ENCODE data around the gene PIBF1. TPM values are rescaled to one million over a fixed set of nuclear protein-coding genes. Genes with fewer than 3 reads are reported as not detected.
"Not testable (repeated sequence)": the region's sequence is repeated elsewhere in the genome, so short reads cannot be mapped to it uniquely, and the experiment has no call there.

Gene PIBF1
- total and polyA plus RNA-seq, 2 of the 4 experiments (the other 2 are of a cell fraction) = 5.1 to 13.3 TPM

DNA sequence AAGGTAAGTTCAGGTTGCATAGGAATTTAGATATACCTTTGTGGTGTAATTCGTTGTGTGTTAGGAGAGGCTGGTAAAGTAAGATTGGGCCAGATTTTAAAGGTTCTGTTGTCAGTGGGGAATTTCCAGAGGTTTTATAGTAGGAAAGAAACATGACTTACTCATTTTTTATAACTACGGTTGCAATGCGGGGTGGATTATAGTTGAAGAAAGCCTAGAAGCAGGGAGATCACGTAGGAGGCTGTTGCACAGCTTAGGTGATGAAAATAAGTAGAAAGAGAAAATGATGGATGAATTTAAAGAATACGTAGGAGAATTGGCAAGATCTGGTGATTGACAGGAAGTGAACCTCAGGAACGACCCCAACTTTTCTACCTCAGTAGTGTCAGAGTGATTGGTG, 61.1 kb downstream of the PIBF1 start:
- Histone ChIP-seq H4K8ac (ENCODE audit: low read depth in 2 of 2, low read length in 2 of 2) (no peak overlapping the region), H3K14ac (replicated peaks; ENCODE audit: low read depth, low read length) (no peak overlapping the region), H2AFZ (replicated peaks; ENCODE audit: low read length, poor library complexity) (no peak overlapping the region), H2AK9ac (replicated peaks; ENCODE audit: low read depth, low read length, poor library complexity) (no peak overlapping the region), H3K27ac (ENCODE audit: insufficient read depth, low read length) (no peak overlapping the region), H3K4me2 (ENCODE audit: low read depth, low read length) (no peak overlapping the region), H3K9ac (ENCODE audit: low read depth, low read length) (no peak overlapping the region), H3K18ac (ENCODE audit: low read depth, low read length) (no peak overlapping the region), H3K9me1 (ENCODE audit: insufficient read depth, low read length) (no peaks in the 10 kb centered on the region), H3K9me3 (ENCODE audit: control insufficient read depth, insufficient read depth, low read length) (no peaks in the 10 kb centered on the region), H2BK120ac (ENCODE audit: low read depth, low read length) (no peak overlapping the region), H2BK5ac (ENCODE audit: low read depth, low read length, poor library complexity, severe bottlenecking) (no peak overlapping the region), H2AK5ac (ENCODE audit: low read depth, low read length) (no peak overlapping the region), H4K5ac (ENCODE audit: low read depth, low read length) (no peak overlapping the region), H3K23ac (ENCODE audit: low read depth, low read length) (no peak overlapping the region), H3K36me3 (ENCODE audit: control insufficient read depth, insufficient read depth, low read length) (peaks cover 8% of the 10 kb centered on the region), H4K91ac (ENCODE audit: insufficient read depth, low read depth, low read length) (no peak overlapping the region), H3K79me1 (ENCODE audit: low read depth in 1 of 2, low read length in 2 of 2) (no peaks in the 10 kb centered on the region), H2BK20ac (ENCODE audit: low read depth, low read length) (no peak overlapping the region), H4K20me1 (ENCODE audit: insufficient read depth, low read length) (no peaks in the 10 kb centered on the region), H3K4me1 (ENCODE audit: control insufficient read depth, insufficient read depth, low read length) (no peaks in the 10 kb centered on the region), H3K27me3 (ENCODE audit: control insufficient read depth, insufficient read depth, low read length) (no peaks in the 10 kb centered on the region), H3K56ac (ENCODE audit: extremely low read depth, insufficient read depth, low read length) (no peak overlapping the region), H3K4me3 (ENCODE audit: insufficient read depth, low read depth, low read length) (no peak overlapping the region), H3K4ac (ENCODE audit: low read depth, low read length) (no peak overlapping the region), H2BK15ac (ENCODE audit: low read depth, low read length) (no peak overlapping the region)
- CTCF ChIA-PET = no interaction called here
- dilution Hi-C loops (cut with HindIII; ENCODE audit: low sequenced_read_pairs, unreplicated experiment) (no loop called here), intact Hi-C loops (cut with micrococcal nuclease) (no loop called here), in situ Hi-C loops (cut with MboI; ENCODE audit: low sequenced_read_pairs) (no loop called here)
- ATAC-seq (ENCODE audit: low read depth) (no peak), DNase-seq (no peak)
- no TSS peak for BruUV-seq (replicated peaks)
- POLR2A ChIA-PET (ENCODE audit: unreplicated experiment) = no interaction called here
- TF ChIP-seq POLR2A (IDR thresholded peaks at IDR 0.05; ENCODE audit: low read depth, low read length) = no peak
- TF ChIP-seq CEBPB (IDR thresholded peaks at IDR 0.05; ENCODE audit: low read depth, low read length) = no peak
- no peak for TF ChIP-seq BHLHE40 (IDR thresholded peaks at IDR 0.05; ENCODE audit: low read depth, low read length)
- no peak for TF ChIP-seq ELK1 (IDR thresholded peaks at IDR 0.05; ENCODE audit: borderline replicate concordance, low read depth, low read length)
- no peak for TF ChIP-seq MAFK (IDR thresholded peaks at IDR 0.05; ENCODE audit: low read depth, low read length)
- TF ChIP-seq MXI1 (IDR thresholded peaks at IDR 0.05; ENCODE audit: borderline replicate concordance, low read depth, low read length) = no peak
- TF ChIP-seq SMC3 (IDR thresholded peaks at IDR 0.05; ENCODE audit: low read depth, low read length) = no peak
- no peak for TF ChIP-seq CHD1 (IDR thresholded peaks at IDR 0.05; ENCODE audit: low read depth, low read length)
- TF ChIP-seq RAD21 (IDR thresholded peaks at IDR 0.05; ENCODE audit: low read length) = no peak
- no peak for TF ChIP-seq RFX5 (IDR thresholded peaks at IDR 0.05; ENCODE audit: low read depth, low read length)
- no peak for TF ChIP-seq FOS (IDR thresholded peaks at IDR 0.05; ENCODE audit: low read depth, low read length)
- 100% methylated on average over 1 of the region's 6 CpGs for WGBS, 2 experiments (ENCODE audit: extremely low coverage in 2 of 2, insufficient read length in 1 of 2)

GRCh38 chr13:72845148-72845547, 63.2 kb downstream of the PIBF1 start:
- H2AK5ac ChIP-seq (ENCODE audit: low read depth, low read length); H4K5ac ChIP-seq (ENCODE audit: low read depth, low read length); H3K14ac ChIP-seq (replicated peaks; ENCODE audit: low read depth, low read length); H3K56ac ChIP-seq (ENCODE audit: extremely low read depth, insufficient read depth, low read length); H3K27me3 ChIP-seq (ENCODE audit: control insufficient read depth, insufficient read depth, low read length); POLR2A ChIA-PET (ENCODE audit: unreplicated experiment); H3K23ac ChIP-seq (ENCODE audit: low read depth, low read length); H4K8ac ChIP-seq (ENCODE audit: low read depth in 2 of 2, low read length in 2 of 2); H2AK9ac ChIP-seq (replicated peaks; ENCODE audit: low read depth, low read length, poor library complexity); H3K4me1 ChIP-seq (ENCODE audit: control insufficient read depth, insufficient read depth, low read length); H2BK15ac ChIP-seq (ENCODE audit: low read depth, low read length); H2BK120ac ChIP-seq (ENCODE audit: low read depth, low read length); DNase-seq; H3K9me3 ChIP-seq (ENCODE audit: control insufficient read depth, insufficient read depth, low read length); ATAC-seq (ENCODE audit: low read depth); H3K36me3 ChIP-seq (ENCODE audit: control insufficient read depth, insufficient read depth, low read length); H3K9me1 ChIP-seq (ENCODE audit: insufficient read depth, low read length); H3K4me3 ChIP-seq (ENCODE audit: insufficient read depth, low read depth, low read length); H4K91ac ChIP-seq (ENCODE audit: insufficient read depth, low read depth, low read length); H2BK5ac ChIP-seq (ENCODE audit: low read depth, low read length, poor library complexity, severe bottlenecking); dilution Hi-C loops (cut with HindIII; ENCODE audit: low sequenced_read_pairs, unreplicated experiment); CTCF ChIA-PET; H3K18ac ChIP-seq (ENCODE audit: low read depth, low read length); H3K79me1 ChIP-seq (ENCODE audit: low read depth in 1 of 2, low read length in 2 of 2); H3K4me2 ChIP-seq (ENCODE audit: low read depth, low read length); in situ Hi-C loops (cut with MboI; ENCODE audit: low sequenced_read_pairs); H3K27ac ChIP-seq (ENCODE audit: insufficient read depth, low read length); H3K9ac ChIP-seq (ENCODE audit: low read depth, low read length); BruUV-seq (replicated peaks); H2BK20ac ChIP-seq (ENCODE audit: low read depth, low read length); H4K20me1 ChIP-seq (ENCODE audit: insufficient read depth, low read length); H3K4ac ChIP-seq (ENCODE audit: low read depth, low read length); H2AFZ ChIP-seq (replicated peaks; ENCODE audit: low read length, poor library complexity); intact Hi-C loops (cut with micrococcal nuclease): not testable (repeated sequence)
- WGBS, 2 experiments (ENCODE audit: extremely low coverage in 2 of 2, insufficient read length in 1 of 2) = no CpG with 5 or more reads among the region's 2 CpGs

All from IMR-90 (cell line).